ENCODE results near the gene CSH1. TPM values are rescaled to one million over a fixed set of nuclear protein-coding genes. Genes with fewer than 3 reads are reported as not detected.
"Not testable (repeated sequence)": the region's sequence is repeated elsewhere in the genome, so short reads cannot be mapped to it uniquely, and the experiment has no call there.

Gene CSH1
- total and polyA plus RNA-seq, 4 experiments from 2014 or later, result not detected

DNA sequence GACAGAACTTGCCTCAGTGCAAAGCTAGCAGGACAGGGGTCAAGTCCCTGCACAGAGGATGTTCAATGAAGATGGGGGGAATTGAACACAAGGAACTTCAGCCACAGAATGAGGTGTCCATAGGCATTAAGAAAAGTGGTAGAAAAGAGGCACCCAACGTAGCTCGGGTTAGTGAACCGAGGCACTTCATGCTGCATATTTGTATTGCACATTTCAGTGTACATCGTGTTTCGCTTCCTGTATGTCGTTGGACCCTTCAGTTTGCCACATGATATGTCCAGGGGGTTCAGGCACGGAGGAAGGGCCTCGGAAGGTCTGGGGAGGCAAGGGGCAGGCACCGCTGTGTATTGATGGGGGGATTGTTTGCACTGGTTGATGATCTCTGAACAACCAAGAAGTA, 18.0 kb downstream of the CSH1 start:
- intact Hi-C loops (cut with micrococcal nuclease); H3K4me1 ChIP-seq (ENCODE audit: insufficient read depth, low read length); H3K27ac Mint-ChIP-seq; H3K36me3 ChIP-seq (ENCODE audit: insufficient read depth, low read length); H3K4me3 Mint-ChIP-seq; H3K9me3 ChIP-seq (ENCODE audit: control insufficient read depth in 1 of 2, low read length in 2 of 2); H3K27me3 ChIP-seq (ENCODE audit: insufficient read depth, low read length); H3K27me3 Mint-ChIP-seq; H3K4me1 Mint-ChIP-seq; DNase-seq; H3K27ac ChIP-seq (ENCODE audit: low read depth, low read length); H3K4me3 ChIP-seq (ENCODE audit: low read length in 2 of 2); POLR2A ChIA-PET (ENCODE audit: partially characterized antibody); H3K36me3 Mint-ChIP-seq; H3K9me3 Mint-ChIP-seq: not testable (repeated sequence)
- CTCF ChIA-PET (ENCODE audit: partially characterized antibody), result interaction anchor here (1.2 to 1.5 kb wide), 2 partner anchors 9 to 12 kb away, joined by 4 to 5 read pairs; no protein-coding TSS in a partner anchor

DNA sequence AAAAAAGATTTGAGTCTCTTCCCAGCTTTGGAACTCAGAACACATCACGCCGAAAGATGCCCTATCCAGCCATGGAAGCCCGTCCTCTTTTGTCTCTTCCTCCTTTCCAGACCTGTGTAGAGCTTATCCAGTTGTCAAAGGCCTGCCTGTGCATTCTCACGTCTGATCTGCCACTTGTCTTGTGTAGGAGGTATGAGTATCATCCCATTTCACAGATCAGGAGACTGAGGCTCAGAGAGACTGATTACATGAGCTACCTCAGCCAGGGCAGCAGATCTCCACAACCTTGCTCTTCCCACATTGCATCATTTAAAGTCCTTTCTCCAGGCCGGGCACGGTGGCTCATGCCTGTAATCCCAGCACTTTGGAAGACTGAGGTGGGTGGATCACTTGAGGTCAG, 21.7 kb downstream of the CSH1 start:
- H3K27ac Mint-ChIP-seq; intact Hi-C loops (cut with micrococcal nuclease); POLR2A ChIA-PET (ENCODE audit: partially characterized antibody); H3K36me3 Mint-ChIP-seq; H3K4me1 Mint-ChIP-seq; H3K9me3 ChIP-seq (ENCODE audit: control insufficient read depth in 1 of 2, low read length in 2 of 2); DNase-seq; H3K27ac ChIP-seq (ENCODE audit: low read depth, low read length); H3K36me3 ChIP-seq (ENCODE audit: insufficient read depth, low read length); H3K4me1 ChIP-seq (ENCODE audit: insufficient read depth, low read length); H3K27me3 ChIP-seq (ENCODE audit: insufficient read depth, low read length); H3K4me3 Mint-ChIP-seq; H3K4me3 ChIP-seq (ENCODE audit: low read length in 2 of 2); H3K9me3 Mint-ChIP-seq; H3K27me3 Mint-ChIP-seq: not testable (repeated sequence)
- CTCF ChIA-PET (ENCODE audit: partially characterized antibody), result interaction anchor here (0.6 to 1.8 kb wide), 3 partner anchors 9 to 244 kb away, joined by 3 read pairs; no protein-coding TSS in a partner anchor

DNA sequence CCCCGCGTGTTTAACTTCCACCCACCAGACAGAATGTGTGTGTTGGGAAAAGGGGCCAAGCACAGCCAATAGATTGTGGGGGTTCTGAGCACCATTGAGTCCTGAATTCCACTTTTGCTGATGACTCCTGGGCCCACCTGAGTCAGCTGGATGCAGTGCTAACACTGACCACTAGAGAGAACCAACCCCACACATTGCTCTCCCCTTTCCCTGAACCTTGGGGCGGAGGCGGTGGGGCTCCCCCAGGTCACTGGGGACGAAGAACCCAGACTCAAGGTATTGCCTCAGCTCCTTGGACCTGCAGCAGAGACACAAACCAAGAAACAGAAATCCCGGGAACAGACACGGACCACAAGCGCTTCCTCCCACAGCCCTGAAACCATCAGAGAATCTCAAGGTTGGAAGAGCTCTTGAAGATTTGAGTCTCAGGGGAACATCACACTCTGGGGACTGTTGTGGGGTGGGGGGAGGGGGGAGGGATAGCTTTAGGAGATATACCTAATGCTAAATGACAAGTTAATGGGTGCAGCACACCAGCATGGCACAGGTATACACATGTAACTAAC, 22.2 kb downstream of the CSH1 start:
- H3K27me3 ChIP-seq (ENCODE audit: insufficient read depth, low read length); H3K27ac ChIP-seq (ENCODE audit: low read depth, low read length); H3K27me3 Mint-ChIP-seq; H3K4me3 Mint-ChIP-seq; H3K36me3 Mint-ChIP-seq; H3K4me1 ChIP-seq (ENCODE audit: insufficient read depth, low read length); H3K36me3 ChIP-seq (ENCODE audit: insufficient read depth, low read length); intact Hi-C loops (cut with micrococcal nuclease); H3K9me3 Mint-ChIP-seq; H3K27ac Mint-ChIP-seq; H3K9me3 ChIP-seq (ENCODE audit: control insufficient read depth in 1 of 2, low read length in 2 of 2); H3K4me1 Mint-ChIP-seq; POLR2A ChIA-PET (ENCODE audit: partially characterized antibody); H3K4me3 ChIP-seq (ENCODE audit: low read length in 2 of 2); DNase-seq: not testable (repeated sequence)
- CTCF ChIA-PET (ENCODE audit: partially characterized antibody), result interaction anchor here (0.8 to 1.8 kb wide), 2 partner anchors 8 to 14 kb away, joined by 3 read pairs; no protein-coding TSS in a partner anchor

DNA sequence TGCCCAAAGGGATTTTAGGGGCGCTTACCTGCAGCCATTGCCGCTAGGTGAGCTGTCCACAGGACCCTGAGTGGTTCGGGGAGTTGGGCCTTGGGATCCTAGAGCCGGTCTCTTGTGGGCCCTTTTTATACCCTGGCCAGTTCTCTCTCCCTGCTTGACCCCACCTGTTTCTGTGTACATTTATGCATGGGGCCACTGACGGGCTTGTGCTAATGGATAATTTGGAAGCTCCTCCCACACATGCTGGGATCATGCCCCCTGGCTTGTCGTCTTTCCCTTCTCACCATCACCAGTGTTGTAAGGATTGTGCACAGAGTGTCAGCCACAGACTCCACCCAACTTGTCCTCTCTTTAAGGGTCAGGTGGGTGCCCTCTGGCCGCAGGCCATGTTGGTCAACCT, 22.8 kb downstream of the CSH1 start, which contains the start of gene CSH2:
Gene CSH2, minus strand, starts transcription at position 101 of the 400 bp plus-strand sequence. Its CDS starts 63 bp downstream, at position 38.
- H3K27ac Mint-ChIP-seq; H3K27me3 Mint-ChIP-seq; H3K4me1 ChIP-seq (ENCODE audit: insufficient read depth, low read length); H3K4me1 Mint-ChIP-seq; POLR2A ChIA-PET (ENCODE audit: partially characterized antibody); H3K4me3 Mint-ChIP-seq; H3K27me3 ChIP-seq (ENCODE audit: insufficient read depth, low read length); H3K9me3 ChIP-seq (ENCODE audit: control insufficient read depth in 1 of 2, low read length in 2 of 2); DNase-seq; H3K36me3 ChIP-seq (ENCODE audit: insufficient read depth, low read length); H3K27ac ChIP-seq (ENCODE audit: low read depth, low read length); H3K4me3 ChIP-seq (ENCODE audit: low read length in 2 of 2); intact Hi-C loops (cut with micrococcal nuclease); H3K9me3 Mint-ChIP-seq; H3K36me3 Mint-ChIP-seq: not testable (repeated sequence)
- CTCF ChIA-PET (ENCODE audit: partially characterized antibody), result interaction anchor here (1.8 kb wide), 1 partner anchor 13 kb away, joined by 3 read pairs; no protein-coding TSS in a partner anchor

DNA sequence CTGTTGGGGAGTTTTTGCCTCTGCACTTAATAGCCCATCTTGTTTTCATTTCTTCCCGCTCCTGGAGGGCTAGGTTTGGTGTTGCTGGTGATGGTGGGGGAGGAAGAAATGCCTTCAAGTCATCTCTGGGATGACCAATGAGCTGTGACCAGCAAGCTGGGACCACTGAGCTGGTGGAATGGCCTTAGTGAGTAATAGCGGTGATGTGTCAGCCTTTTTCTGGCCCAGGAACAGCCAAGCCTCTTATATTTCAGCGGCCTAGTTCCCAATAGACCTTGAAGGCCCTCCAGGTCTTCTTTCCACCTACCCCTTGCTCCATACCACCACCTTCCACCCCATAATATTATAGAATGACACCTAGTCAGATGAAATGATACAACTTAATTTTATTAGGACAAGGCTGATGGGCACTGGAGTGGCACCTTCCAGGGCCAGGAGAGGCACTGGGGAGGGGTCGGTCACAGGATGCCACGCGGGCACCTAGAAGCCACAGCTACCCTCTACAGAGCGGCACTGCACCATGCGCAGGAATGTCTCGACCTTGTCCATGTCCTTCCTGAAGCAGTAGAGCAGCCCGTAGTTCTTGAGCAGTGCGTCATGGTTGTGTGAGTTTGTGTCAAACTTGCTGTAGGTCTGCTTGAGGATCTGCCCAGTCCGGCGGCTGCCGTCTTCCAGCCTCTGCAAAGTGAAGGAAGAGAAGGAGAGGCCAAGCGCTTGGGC, 24.6 kb downstream of the CSH1 start:
- H3K4me1 ChIP-seq (ENCODE audit: insufficient read depth, low read length); H3K9me3 ChIP-seq (ENCODE audit: control insufficient read depth in 1 of 2, low read length in 2 of 2); H3K27me3 Mint-ChIP-seq; CTCF ChIA-PET (ENCODE audit: partially characterized antibody); DNase-seq; H3K27me3 ChIP-seq (ENCODE audit: insufficient read depth, low read length); H3K9me3 Mint-ChIP-seq; H3K4me1 Mint-ChIP-seq; H3K36me3 Mint-ChIP-seq; H3K4me3 ChIP-seq (ENCODE audit: low read length in 2 of 2); H3K27ac Mint-ChIP-seq; H3K36me3 ChIP-seq (ENCODE audit: insufficient read depth, low read length); H3K27ac ChIP-seq (ENCODE audit: low read depth, low read length); H3K4me3 Mint-ChIP-seq; intact Hi-C loops (cut with micrococcal nuclease); POLR2A ChIA-PET (ENCODE audit: partially characterized antibody): not testable (repeated sequence)

DNA sequence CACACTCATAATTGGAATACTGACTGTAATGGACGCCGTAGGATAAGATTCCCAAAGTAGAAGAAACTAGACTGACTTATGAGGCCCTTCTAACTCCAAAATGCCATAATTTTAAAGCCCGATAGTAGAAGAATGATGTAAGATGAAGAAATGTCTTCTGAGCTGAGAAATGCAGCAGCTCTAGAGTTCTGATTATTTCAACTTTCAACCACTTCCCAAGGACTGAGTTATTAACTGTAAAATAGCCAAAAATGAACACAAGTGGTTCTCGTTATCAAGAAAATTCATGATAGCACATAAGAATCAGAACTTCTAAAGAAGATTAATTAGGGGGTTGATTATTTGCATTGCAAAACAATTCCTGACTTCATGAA, 26.1 kb downstream of the CSH1 start:
- intact Hi-C loops (cut with micrococcal nuclease); H3K27me3 ChIP-seq (ENCODE audit: insufficient read depth, low read length); H3K9me3 ChIP-seq (ENCODE audit: control insufficient read depth in 1 of 2, low read length in 2 of 2); H3K27ac Mint-ChIP-seq; H3K4me3 ChIP-seq (ENCODE audit: low read length in 2 of 2); H3K4me3 Mint-ChIP-seq; H3K36me3 Mint-ChIP-seq; H3K27ac ChIP-seq (ENCODE audit: low read depth, low read length); H3K4me1 ChIP-seq (ENCODE audit: insufficient read depth, low read length); POLR2A ChIA-PET (ENCODE audit: partially characterized antibody); H3K9me3 Mint-ChIP-seq; DNase-seq; H3K4me1 Mint-ChIP-seq; H3K36me3 ChIP-seq (ENCODE audit: insufficient read depth, low read length); H3K27me3 Mint-ChIP-seq: not testable (repeated sequence)
- CTCF ChIA-PET (ENCODE audit: partially characterized antibody), result interaction anchor here (0.8 to 1.5 kb wide), 3 partner anchors 9 to 40 kb away, joined by 3 to 5 read pairs (median 3); partner anchors contain the start of gene CSHL1

DNA sequence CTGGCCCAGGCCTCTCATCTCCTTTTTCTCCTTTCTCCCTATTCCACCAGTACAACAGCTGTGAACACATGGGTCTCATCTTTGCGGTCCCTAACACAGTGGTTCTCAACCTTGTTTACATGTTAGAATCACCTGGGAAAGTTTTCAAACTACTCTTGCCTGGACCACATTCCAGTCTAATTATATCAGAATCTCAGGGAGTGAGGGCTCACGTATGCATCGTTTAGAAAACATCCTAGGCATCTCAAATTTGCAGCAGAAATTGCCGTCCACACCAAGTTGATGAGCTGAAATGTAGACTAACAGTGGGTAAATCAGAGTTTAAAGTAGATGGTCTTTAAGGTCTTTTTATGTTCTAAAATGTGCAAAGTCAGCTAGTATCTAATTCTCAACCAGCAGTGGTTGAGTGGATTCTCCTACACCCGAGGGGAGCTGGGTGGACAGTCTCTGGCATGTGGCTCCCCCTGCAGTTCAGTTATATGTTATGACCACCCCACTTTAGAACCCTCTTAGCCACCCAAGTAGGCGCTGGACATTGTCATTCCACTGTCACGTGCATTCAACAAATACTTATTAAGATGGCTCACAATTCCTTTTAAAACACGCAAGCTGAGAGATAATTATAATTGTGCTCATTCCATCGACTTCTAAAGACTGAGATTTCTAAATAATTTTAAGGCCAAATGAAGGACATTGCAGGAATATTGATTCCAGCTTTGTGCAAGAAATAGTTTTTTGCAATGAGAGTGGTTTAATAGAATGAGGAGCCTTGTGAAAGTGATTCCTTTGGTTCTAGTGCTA, 26.7 kb downstream of the CSH1 start:
- H3K27ac ChIP-seq (ENCODE audit: low read depth, low read length); H3K27me3 ChIP-seq (ENCODE audit: insufficient read depth, low read length); H3K4me1 Mint-ChIP-seq; H3K9me3 Mint-ChIP-seq; H3K4me3 ChIP-seq (ENCODE audit: low read length in 2 of 2); H3K4me3 Mint-ChIP-seq; H3K27ac Mint-ChIP-seq; H3K36me3 ChIP-seq (ENCODE audit: insufficient read depth, low read length); DNase-seq; intact Hi-C loops (cut with micrococcal nuclease); H3K27me3 Mint-ChIP-seq; H3K4me1 ChIP-seq (ENCODE audit: insufficient read depth, low read length); H3K9me3 ChIP-seq (ENCODE audit: control insufficient read depth in 1 of 2, low read length in 2 of 2); POLR2A ChIA-PET (ENCODE audit: partially characterized antibody); H3K36me3 Mint-ChIP-seq: not testable (repeated sequence)
- CTCF ChIA-PET (ENCODE audit: partially characterized antibody), result interaction anchor here (0.8 to 1.5 kb wide), 5 partner anchors 9 to 41 kb away, joined by 3 to 5 read pairs (median 3); partner anchors contain the start of gene CSHL1
